ENCODE measurements around the gene GRM4.

The GRM4 gene

GRCh38 chr6:34132486-34133185 is 13.3 kb downstream of the GRM4 start:
- H3K9ac ChIP-seq (ENCODE audit: low read depth, low read length) = no peak overlapping the region
- H3K9me3 ChIP-seq (ENCODE audit: insufficient read depth, low read depth, low read length) = no peaks in the 10 kb centered on the region
- H3K27me3 ChIP-seq (ENCODE audit: insufficient read depth, low read length) = no peaks in the 10 kb centered on the region
- H3K36me3 ChIP-seq (ENCODE audit: insufficient read depth, low read depth, low read length) = no peaks in the 10 kb centered on the region
- peaks cover 35% of the 10 kb centered on the region for H3K4me1 ChIP-seq (ENCODE audit: insufficient read depth, low read length)
- no peak overlapping the region for H3K27ac ChIP-seq (ENCODE audit: low read length)
- peak overlapping the region; percentile 59; the same call in 1 of the 2 replicates for H3K4me3 ChIP-seq (ENCODE audit: low read length)

DNA sequence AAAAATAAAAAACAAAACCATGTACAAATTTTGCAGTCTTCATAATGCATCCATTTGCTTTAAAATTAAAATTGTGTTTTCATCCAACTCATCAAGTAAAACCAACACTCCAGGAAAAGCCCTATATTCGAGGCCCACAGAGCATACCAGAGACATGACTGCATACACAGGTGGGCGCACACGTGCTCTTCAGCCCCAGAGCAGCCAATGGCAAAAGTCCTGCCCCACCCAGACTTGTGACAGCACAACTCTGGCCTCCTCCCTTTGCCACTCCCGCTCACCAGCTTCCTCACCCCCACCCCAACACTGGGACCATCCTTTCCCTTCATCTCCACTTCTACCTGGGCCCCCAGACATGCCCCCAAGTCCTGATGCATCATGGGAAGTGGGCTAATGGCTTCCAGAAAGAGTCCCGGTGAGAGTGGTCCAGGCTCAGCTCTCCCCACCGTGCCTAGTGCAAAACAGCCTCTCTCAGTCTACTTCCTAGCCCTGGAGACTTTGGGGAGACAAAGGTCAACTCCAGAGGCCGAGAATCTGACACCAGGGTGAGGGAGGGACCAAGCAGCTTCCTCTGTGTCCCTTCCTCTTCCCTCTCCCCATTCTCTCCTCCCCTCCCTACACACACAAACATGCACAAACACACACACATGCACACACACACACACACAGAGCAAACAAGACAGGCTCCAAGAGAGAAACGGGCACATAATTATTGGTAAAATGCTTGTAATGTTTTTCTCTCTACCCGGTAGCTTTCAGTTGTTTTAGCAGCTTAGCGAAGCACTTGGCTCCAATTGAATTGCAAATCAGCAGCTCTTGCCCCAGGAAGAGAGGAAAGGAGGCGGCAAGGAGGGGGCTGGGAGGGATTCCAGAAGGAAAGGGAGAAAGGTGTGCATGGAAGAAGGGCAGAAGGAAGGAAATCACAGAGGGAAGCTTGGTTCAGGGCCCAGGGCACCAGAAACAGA is 14.3 kb downstream of the GRM4 start:
- H3K27me3 ChIP-seq (ENCODE audit: insufficient read depth, low read length) = no peaks in the 10 kb centered on the region
- peak overlapping the region; percentile 60; the same call in 1 of the 2 replicates for H3K9ac ChIP-seq (ENCODE audit: low read depth, low read length)

DNA sequence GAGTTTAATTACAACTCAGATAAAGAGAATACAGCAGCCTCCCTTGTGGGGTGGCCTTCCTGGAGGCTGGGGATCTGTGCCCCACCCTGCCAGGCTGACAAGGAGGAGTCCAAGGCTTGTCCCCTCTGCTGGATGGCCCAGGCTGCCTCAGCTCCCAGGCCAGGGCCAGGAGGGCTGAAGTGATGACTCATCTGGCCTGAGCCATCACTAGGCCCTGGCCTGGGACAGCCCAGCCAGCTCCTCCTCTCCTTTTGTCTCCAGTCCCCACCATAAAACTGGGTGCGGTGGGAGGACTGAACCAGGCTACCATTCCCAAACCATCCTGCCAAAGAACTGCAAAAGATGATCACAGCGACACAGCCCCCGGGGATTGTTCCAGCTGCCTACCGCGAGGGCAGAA is 15.0 kb downstream of the GRM4 start:
- peak overlapping the region; percentile 60; the same call in 1 of the 2 replicates for H3K9ac ChIP-seq (ENCODE audit: low read depth, low read length)
- peaks cover 31% of the 10 kb centered on the region for H3K4me1 ChIP-seq (ENCODE audit: insufficient read depth, low read length)
- H3K36me3 ChIP-seq (ENCODE audit: insufficient read depth, low read depth, low read length) = 0 out of 2 replicates have a peak, but pooled peaks cover 5% of the 10 kb centered on the region
- H3K27ac ChIP-seq (ENCODE audit: low read length) = peak overlapping the region; percentile 70
- H3K27me3 ChIP-seq (ENCODE audit: insufficient read depth, low read length) = no peaks in the 10 kb centered on the region
- no peaks in the 10 kb centered on the region for H3K9me3 ChIP-seq (ENCODE audit: insufficient read depth, low read depth, low read length)
- no peak overlapping the region for H3K4me3 ChIP-seq (ENCODE audit: low read length)

More for the DNA sequence above, 14.3 kb downstream of the GRM4 start:
- Histone ChIP-seq H3K36me3 (ENCODE audit: insufficient read depth, low read depth, low read length) (0 out of 2 replicates have a peak, but pooled peaks cover 5% of the 10 kb centered on the region), H3K9me3 (ENCODE audit: insufficient read depth, low read depth, low read length) (no peaks in the 10 kb centered on the region), H3K27ac (ENCODE audit: low read length) (peak overlapping the region; percentile 70), H3K4me1 (ENCODE audit: insufficient read depth, low read length) (peaks cover 31% of the 10 kb centered on the region), H3K4me3 (ENCODE audit: low read length) (peak overlapping the region; percentile 59)

GRCh38 chr6:34129753-34130152 is 16.1 kb downstream of the GRM4 start:
- 0 out of 2 replicates have a peak, but pooled peaks cover 5% of the 10 kb centered on the region for H3K36me3 ChIP-seq (ENCODE audit: insufficient read depth, low read depth, low read length)
- no peak overlapping the region for H3K27ac ChIP-seq (ENCODE audit: low read length)
- H3K4me1 ChIP-seq (ENCODE audit: insufficient read depth, low read length) = peaks cover 31% of the 10 kb centered on the region
- no peaks in the 10 kb centered on the region for H3K9me3 ChIP-seq (ENCODE audit: insufficient read depth, low read depth, low read length)
- H3K4me3 ChIP-seq (ENCODE audit: low read length) = no peak overlapping the region; the same call in 1 of the 2 replicates
- peak overlapping the region; percentile 60; the same call in 1 of the 2 replicates for H3K9ac ChIP-seq (ENCODE audit: low read depth, low read length)
- H3K27me3 ChIP-seq (ENCODE audit: insufficient read depth, low read length) = no peaks in the 10 kb centered on the region

DNA sequence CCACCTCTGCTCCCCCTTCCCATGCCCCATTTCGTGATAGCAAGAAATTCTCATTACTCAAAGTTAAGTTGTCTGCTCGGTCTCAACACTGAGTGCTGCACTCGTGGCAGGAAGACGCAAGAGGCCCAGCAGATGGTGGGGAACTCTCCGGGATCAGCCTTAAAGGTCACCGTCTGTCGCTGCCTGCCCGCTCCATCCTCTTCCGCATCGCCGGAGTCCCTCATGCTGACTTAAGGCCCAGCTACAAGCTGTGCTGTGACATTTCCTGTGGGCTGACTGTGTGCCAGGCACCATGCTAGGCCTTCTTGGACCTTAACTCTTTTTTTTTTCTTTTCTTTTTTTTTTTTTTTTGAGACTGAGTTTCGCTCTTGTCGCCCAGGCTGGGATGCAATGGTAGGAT is 17.8 kb downstream of the GRM4 start:
- H3K4me3 ChIP-seq (ENCODE audit: low read length) = no peak overlapping the region
- H3K36me3 ChIP-seq (ENCODE audit: insufficient read depth, low read depth, low read length) = 0 out of 2 replicates have a peak, but pooled peaks cover 5% of the 10 kb centered on the region
- H3K27ac ChIP-seq (ENCODE audit: low read length) = no peak overlapping the region
- peaks cover 31% of the 10 kb centered on the region for H3K4me1 ChIP-seq (ENCODE audit: insufficient read depth, low read length)
- H3K9ac ChIP-seq (ENCODE audit: low read depth, low read length) = no peak overlapping the region
- no peaks in the 10 kb centered on the region for H3K27me3 ChIP-seq (ENCODE audit: insufficient read depth, low read length)
- H3K9me3 ChIP-seq (ENCODE audit: insufficient read depth, low read depth, low read length) = no peaks in the 10 kb centered on the region

- Histone ChIP-seq H3K36me3 (ENCODE audit: insufficient read depth, low read depth, low read length) (0 out of 2 replicates have a peak, but pooled peaks cover 5% of the 10 kb centered on the region), H3K27ac (ENCODE audit: low read length) (no peak overlapping the region), H3K9ac (ENCODE audit: low read depth, low read length) (no peak overlapping the region), H3K27me3 (ENCODE audit: insufficient read depth, low read length) (no peaks in the 10 kb centered on the region), H3K4me1 (ENCODE audit: insufficient read depth, low read length) (peaks cover 22% of the 10 kb centered on the region), H3K4me3 (ENCODE audit: low read length) (no peak overlapping the region), H3K9me3 (ENCODE audit: insufficient read depth, low read depth, low read length) (no peaks in the 10 kb centered on the region)
These were observed 19.5 kb downstream of the GRM4 start for GRCh38 chr6:34126419-34126818.

DNA sequence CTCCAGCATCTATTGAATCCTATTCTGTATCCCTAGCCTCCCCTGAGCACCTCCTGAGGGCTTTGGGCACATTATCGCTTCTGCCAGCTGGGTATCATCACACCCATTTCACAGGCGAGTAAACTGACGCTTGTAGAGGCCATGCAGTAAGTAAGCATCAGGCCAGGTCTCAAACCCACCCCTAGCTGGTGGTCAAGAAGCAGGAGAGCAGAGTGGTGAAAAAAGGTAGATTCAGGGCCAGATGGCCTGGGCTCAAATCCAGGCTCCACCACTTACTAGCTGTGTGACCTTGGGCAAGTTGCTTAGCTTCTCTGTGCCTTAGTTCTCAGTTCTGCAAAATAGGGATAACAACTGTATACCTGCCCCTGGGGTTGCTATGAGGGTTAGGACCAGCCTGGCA is 19.9 kb downstream of the GRM4 start:
- H3K4me1 ChIP-seq (ENCODE audit: insufficient read depth, low read length) = peaks cover 18% of the 10 kb centered on the region
- H3K9me3 ChIP-seq (ENCODE audit: insufficient read depth, low read depth, low read length) = no peaks in the 10 kb centered on the region
- no peaks in the 10 kb centered on the region for H3K27me3 ChIP-seq (ENCODE audit: insufficient read depth, low read length)

DNA sequence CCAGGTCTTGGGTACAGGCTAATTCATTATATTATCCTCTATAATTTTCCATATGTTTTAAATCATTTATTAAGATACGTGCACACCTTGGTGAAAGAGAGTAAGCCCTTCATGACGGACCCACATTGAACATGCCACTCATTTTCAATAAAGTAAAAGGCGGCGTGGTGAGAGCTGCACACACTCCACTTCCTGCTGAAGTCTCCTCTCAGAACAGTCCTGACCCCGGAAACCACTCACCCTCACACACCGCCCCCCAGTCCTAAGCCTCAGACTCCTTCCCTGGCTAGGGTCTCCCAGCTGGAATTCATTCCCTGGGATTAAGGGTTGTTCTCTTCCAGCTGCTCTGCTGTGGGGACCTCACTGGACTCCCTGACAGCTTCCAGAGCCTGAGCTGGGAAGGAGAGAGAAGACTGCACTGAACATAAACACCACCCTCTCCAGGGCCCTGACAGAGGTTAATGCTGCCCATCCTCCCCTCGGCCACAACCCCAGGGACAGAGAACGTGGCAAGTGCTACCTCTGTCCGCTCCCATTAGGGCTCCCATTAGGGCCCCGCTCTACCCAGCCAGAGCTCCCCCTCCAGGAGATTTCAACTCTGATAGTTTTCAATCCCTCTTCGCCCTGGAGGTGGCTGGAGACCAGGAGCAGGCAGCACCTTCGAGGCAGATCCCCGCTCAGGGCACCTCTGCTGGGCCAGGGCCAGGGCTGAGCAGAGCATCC is 24.8 kb downstream of the GRM4 start:
- Histone ChIP-seq H3K27me3 (ENCODE audit: insufficient read depth, low read length) (no peaks in the 10 kb centered on the region), H3K9ac (ENCODE audit: low read depth, low read length) (no peak overlapping the region), H3K36me3 (ENCODE audit: insufficient read depth, low read depth, low read length) (no peaks in the 10 kb centered on the region), H3K9me3 (ENCODE audit: insufficient read depth, low read depth, low read length) (no peaks in the 10 kb centered on the region), H3K27ac (ENCODE audit: low read length) (no peak overlapping the region), H3K4me3 (ENCODE audit: low read length) (no peak overlapping the region), H3K4me1 (ENCODE audit: insufficient read depth, low read length) (no peaks in the 10 kb centered on the region)

More for the DNA sequence above, 19.9 kb downstream of the GRM4 start:
- no peak overlapping the region for H3K4me3 ChIP-seq (ENCODE audit: low read length)
- no peak overlapping the region for H3K9ac ChIP-seq (ENCODE audit: low read depth, low read length)
- 0 out of 2 replicates have a peak, but pooled peaks cover 5% of the 10 kb centered on the region for H3K36me3 ChIP-seq (ENCODE audit: insufficient read depth, low read depth, low read length)
- H3K27ac ChIP-seq (ENCODE audit: low read length) = no peak overlapping the region

DNA sequence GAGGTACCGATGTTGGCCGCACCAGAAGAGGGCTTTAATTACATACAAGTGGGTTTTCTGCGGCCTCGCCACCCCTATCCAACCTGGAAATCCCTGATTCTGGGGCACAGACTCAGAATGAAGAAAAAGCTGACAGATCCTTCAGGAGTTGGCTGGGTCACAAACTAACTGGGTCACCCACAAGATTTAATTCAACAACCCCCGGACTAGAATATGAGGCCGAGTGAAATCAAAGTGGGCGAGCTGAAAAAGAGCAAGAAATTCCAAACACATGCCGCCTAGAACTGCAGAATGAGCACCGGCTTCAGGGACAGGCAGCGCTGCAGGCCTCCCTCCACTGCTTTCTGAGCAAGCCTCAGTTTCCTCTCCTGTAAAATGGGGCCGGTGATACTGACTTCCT is 30.0 kb downstream of the GRM4 start:
- Histone ChIP-seq H3K4me3 (ENCODE audit: low read length) (no peak overlapping the region), H3K4me1 (ENCODE audit: insufficient read depth, low read length) (no peaks in the 10 kb centered on the region), H3K9me3 (ENCODE audit: insufficient read depth, low read depth, low read length) (no peaks in the 10 kb centered on the region), H3K27me3 (ENCODE audit: insufficient read depth, low read length) (no peaks in the 10 kb centered on the region), H3K27ac (ENCODE audit: low read length) (no peak overlapping the region), H3K9ac (ENCODE audit: low read depth, low read length) (no peak overlapping the region), H3K36me3 (ENCODE audit: insufficient read depth, low read depth, low read length) (no peaks in the 10 kb centered on the region)

DNA sequence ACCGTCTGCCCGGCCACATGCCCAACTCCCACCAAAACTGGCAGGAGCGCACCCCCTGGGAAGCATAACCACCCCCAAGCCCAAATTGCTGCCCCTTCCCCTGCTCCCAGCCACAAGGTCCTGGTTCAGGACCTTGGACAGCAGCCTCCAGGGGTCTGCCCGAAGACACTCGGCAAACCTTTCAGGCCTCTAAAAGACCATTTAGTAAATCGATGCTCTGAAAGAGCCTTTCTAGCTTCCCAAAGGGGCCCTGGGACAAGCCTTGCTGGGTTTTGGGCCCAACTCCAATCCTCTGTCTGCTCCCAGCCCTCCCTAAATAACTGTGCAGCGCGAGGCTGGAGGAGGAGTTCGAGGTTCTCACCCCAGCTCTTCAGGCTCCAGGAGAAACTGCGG is 30.5 kb downstream of the GRM4 start:
- Histone ChIP-seq H3K27ac (ENCODE audit: low read length) (no peak overlapping the region), H3K27me3 (ENCODE audit: insufficient read depth, low read length) (no peaks in the 10 kb centered on the region)

GRCh38 chr6:34114695-34115402 is 31.0 kb downstream of the GRM4 start:
- Histone ChIP-seq H3K4me3 (ENCODE audit: low read length) (no peak overlapping the region), H3K27ac (ENCODE audit: low read length) (no peak overlapping the region), H3K9ac (ENCODE audit: low read depth, low read length) (no peak overlapping the region), H3K4me1 (ENCODE audit: insufficient read depth, low read length) (no peaks in the 10 kb centered on the region), H3K36me3 (ENCODE audit: insufficient read depth, low read depth, low read length) (no peaks in the 10 kb centered on the region), H3K9me3 (ENCODE audit: insufficient read depth, low read depth, low read length) (no peaks in the 10 kb centered on the region), H3K27me3 (ENCODE audit: insufficient read depth, low read length) (no peaks in the 10 kb centered on the region)

More for the DNA sequence above, 30.5 kb downstream of the GRM4 start:
- Histone ChIP-seq H3K9ac (ENCODE audit: low read depth, low read length) (no peak overlapping the region), H3K36me3 (ENCODE audit: insufficient read depth, low read depth, low read length) (no peaks in the 10 kb centered on the region), H3K4me1 (ENCODE audit: insufficient read depth, low read length) (no peaks in the 10 kb centered on the region), H3K4me3 (ENCODE audit: low read length) (no peak overlapping the region), H3K9me3 (ENCODE audit: insufficient read depth, low read depth, low read length) (no peaks in the 10 kb centered on the region)

Measured in iPS-20b (cell line).